22Rv1 (cell line): ENCODE measurements around the gene STAT5A.

ENCODE experiments used
- ZFX ChIP-seq: fragments of 450-650 bp; IDR thresholded peaks from 2 replicates; pipeline ENCODE4 v1.6.1; 2017; ENCODE audit warnings: antibody characterized with exemption, borderline replicate concordance
- TF ChIP-seq, protein P1 (sequence below): fragments of 450-650 bp; IDR thresholded peaks from 2 replicates; pipeline ENCODE4 v1.5.1; 2017; ENCODE audit warnings: mild to moderate bottlenecking

DNA sequence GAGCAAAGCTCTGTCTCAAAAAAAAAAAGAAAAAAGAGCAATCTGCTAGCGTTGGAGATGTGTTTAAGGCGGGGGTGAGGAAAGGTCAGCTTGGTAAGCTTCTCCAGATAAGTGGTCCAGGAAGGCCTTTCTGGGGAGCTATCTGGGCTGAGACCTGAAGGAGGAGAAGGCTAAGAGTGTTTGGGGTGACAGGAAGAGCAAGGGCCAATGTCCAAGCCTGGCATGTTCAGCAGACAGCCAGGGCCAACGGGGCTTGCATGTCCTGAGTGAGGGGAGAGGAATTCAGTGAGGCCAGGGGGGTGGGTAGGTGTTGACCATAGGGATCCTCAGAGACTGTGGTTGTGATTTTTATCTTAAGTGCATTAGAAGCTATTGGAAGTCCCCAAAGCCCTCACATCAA is 15.4 kb downstream of the STAT5A start:
- TF ChIP-seq, protein P1, sequence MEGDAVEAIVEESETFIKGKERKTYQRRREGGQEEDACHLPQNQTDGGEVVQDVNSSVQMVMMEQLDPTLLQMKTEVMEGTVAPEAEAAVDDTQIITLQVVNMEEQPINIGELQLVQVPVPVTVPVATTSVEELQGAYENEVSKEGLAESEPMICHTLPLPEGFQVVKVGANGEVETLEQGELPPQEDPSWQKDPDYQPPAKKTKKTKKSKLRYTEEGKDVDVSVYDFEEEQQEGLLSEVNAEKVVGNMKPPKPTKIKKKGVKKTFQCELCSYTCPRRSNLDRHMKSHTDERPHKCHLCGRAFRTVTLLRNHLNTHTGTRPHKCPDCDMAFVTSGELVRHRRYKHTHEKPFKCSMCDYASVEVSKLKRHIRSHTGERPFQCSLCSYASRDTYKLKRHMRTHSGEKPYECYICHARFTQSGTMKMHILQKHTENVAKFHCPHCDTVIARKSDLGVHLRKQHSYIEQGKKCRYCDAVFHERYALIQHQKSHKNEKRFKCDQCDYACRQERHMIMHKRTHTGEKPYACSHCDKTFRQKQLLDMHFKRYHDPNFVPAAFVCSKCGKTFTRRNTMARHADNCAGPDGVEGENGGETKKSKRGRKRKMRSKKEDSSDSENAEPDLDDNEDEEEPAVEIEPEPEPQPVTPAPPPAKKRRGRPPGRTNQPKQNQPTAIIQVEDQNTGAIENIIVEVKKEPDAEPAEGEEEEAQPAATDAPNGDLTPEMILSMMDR, result no peak
- TF ChIP-seq ZFX, result no peak
